AG04449 (cell line): ENCODE measurements around the gene ARHGEF37.
"Not testable (repeated sequence)": the region's sequence is repeated elsewhere in the genome, so short reads cannot be mapped to it uniquely, and the experiment has no call there.

Source experiments
- CTCF ChIA-PET: fragments of 350-600 bp; formaldehyde crosslinking; extraction: SDS; loops from one replicate; lab custom pipeline; 2021; ENCODE audit warnings: antibody characterized with exemption; lab: Yijun Ruan, JAX
- POLR2A ChIA-PET: fragments of 400-600, 350-600 bp; formaldehyde crosslinking; extraction: SDS; loops from one replicate; lab custom pipeline; 2020; ENCODE audit warnings: antibody characterized with exemption, inconsistent platforms; lab: Yijun Ruan, JAX
- DNase-seq: peaks from one replicate; pipeline ENCODE4 v3.0.0-alpha.2; 2010; ENCODE audit warnings: low read depth, low spot score
- H3K4me3 ChIP-seq: 2 replicates; pipeline ENCODE4 v1.5.1; 2011; ENCODE audit warnings: low read depth, mild to moderate bottlenecking, control low read depth, low read length
- TF ChIP-seq, protein P1 (sequence below): IDR thresholded peaks from one replicate; pipeline ENCODE4 v1.5.1; 2011; ENCODE audit warnings: mild to moderate bottlenecking, moderate library complexity, low read length, control low read depth, inconsistent platforms; ENCODE audit not compliant: insufficient read depth; ENCODE audit errors: missing control alignments

ARHGEF37 gene

DNA sequence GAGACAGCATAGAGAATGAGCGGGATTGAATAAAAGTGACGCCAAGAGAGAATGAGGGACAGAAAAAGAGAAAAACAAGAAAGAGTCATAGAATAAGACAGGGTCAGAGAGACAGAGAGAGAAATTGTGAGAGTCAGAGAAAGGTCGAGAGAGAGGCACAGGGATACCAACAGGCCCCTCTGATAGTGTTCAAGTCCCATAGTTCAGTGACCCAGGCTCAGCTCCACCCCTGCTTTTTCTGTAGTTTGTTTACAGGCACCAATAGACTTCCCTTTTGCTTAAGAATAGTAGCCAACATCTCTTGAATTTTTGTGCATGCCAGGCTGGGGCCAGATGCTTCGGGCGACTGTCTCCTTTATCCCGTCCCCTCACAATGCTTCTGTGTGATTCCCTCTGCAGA, 62.5 kb downstream of the ARHGEF37 start:
- DNase-seq: no peak
- H3K4me3 ChIP-seq: no peak overlapping the region
- ChIA-PET POLR2A (no interaction called here), CTCF (interaction anchor here (0.7 to 22.1 kb wide), 6 partner anchors 8 to 208 kb away, joined by 3 to 924 read pairs (median 4); no protein-coding TSS in a partner anchor)
- TF ChIP-seq, protein P1, sequence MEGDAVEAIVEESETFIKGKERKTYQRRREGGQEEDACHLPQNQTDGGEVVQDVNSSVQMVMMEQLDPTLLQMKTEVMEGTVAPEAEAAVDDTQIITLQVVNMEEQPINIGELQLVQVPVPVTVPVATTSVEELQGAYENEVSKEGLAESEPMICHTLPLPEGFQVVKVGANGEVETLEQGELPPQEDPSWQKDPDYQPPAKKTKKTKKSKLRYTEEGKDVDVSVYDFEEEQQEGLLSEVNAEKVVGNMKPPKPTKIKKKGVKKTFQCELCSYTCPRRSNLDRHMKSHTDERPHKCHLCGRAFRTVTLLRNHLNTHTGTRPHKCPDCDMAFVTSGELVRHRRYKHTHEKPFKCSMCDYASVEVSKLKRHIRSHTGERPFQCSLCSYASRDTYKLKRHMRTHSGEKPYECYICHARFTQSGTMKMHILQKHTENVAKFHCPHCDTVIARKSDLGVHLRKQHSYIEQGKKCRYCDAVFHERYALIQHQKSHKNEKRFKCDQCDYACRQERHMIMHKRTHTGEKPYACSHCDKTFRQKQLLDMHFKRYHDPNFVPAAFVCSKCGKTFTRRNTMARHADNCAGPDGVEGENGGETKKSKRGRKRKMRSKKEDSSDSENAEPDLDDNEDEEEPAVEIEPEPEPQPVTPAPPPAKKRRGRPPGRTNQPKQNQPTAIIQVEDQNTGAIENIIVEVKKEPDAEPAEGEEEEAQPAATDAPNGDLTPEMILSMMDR: no peak

DNA sequence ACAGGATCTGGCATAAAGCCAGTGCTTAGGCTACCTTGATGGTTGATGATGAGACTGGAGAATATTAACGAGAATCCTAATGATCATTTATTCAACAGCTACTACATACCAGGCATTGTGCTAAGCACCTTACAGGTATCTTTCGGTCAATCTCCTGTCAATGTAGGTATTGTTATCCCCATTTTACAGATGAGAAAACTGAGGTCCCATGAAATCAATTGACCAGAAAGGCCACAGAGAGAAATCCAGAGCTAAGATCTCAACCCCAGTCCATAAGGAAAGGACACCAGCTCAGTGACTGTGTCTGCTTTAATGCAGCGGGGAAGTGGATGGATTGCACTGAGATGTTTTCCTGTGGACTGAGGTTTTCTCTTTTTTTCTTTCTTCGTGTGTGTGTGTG, 63.3 kb downstream of the ARHGEF37 start:
- ChIA-PET CTCF (interaction anchor here (0.9 to 22.1 kb wide), 5 partner anchors 8 to 207 kb away, joined by 3 to 924 read pairs (median 19); no protein-coding TSS in a partner anchor), POLR2A (interaction anchor here (0.6 kb wide), 1 partner anchor 10 kb away, joined by 3 read pairs; no protein-coding TSS in a partner anchor)
- no peak for DNase-seq
- H3K4me3 ChIP-seq: no peak overlapping the region
- TF ChIP-seq, protein P1: no peak

DNA sequence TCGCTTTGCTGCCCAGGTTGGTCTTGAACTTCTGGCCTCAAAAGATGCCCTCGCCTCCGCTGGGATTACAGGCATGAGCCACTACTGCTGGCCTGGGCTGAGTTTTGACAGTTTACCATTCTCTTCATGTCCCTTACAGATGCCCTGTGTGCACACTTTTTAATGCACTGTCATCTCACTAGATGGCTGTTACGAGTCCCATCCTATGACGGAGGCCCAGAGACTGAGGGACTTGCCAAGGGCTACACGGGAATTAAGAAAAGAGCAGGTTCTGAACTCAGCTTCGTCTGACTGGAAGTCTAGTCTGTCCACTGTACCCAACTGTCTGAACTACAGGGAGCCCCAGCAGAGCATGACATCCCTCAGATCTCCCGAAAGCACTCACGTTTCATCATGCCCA, 63.9 kb downstream of the ARHGEF37 start:
- ChIA-PET POLR2A (no interaction called here), CTCF (interaction anchor here (1.5 to 22.1 kb wide), 4 partner anchors 9 to 207 kb away, joined by 5 to 924 read pairs (median 81); no protein-coding TSS in a partner anchor)
- no peak for DNase-seq
- TF ChIP-seq, protein P1: no peak
- H3K4me3 ChIP-seq: no peak overlapping the region

DNA sequence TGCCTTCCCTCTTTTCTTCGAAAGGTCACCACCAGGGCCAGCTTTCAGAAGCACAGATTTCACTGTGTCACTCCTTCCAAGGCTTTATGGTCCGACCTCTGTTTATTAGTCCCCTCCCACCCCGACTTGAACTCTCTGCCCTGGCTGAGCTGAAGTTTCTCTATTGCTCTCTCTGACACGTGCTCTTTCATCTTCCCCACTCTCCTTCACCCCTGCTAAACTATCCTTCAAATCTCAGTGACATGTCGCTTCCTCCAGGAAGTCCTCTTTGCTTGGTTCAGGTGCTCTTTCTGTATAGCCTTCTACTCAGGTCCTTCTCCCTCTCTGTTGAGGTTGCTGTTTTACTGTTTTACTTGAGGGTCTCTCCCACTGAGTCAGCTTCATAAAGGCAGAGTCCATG, 64.4 kb downstream of the ARHGEF37 start:
- ChIA-PET CTCF (interaction anchor here (1.3 to 22.1 kb wide), 4 partner anchors 9 to 180 kb away, joined by 5 to 924 read pairs (median 13); no protein-coding TSS in a partner anchor), POLR2A (no interaction called here)
- DNase-seq: no peak
- H3K4me3 ChIP-seq: no peak overlapping the region
- TF ChIP-seq, protein P1: no peak

DNA sequence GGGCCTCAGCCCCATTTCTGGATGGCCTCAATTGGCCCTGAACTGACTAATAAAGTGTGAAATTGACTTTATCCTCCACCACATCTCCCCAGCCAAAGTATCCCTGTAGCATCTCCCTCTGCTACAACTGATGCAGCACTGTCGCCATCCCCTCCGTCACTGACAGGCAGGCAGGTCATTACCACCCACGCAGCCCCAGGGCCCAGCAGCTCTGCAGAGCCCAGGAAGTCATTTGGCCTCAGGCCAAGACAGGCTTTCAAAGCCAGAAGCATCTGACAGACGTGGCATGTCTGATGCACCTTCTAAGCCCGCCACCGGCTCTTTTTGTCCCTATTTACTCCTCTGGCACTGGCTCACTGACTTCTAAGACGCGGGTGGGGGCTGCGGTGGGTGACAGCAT, 65.3 kb downstream of the ARHGEF37 start:
- TF ChIP-seq, protein P1: no peak
- H3K4me3 ChIP-seq: no peak overlapping the region
- CTCF ChIA-PET: interaction anchor here (1.0 to 22.1 kb wide), 6 partner anchors 10 to 179 kb away, joined by 3 to 924 read pairs (median 6); no protein-coding TSS in a partner anchor
- DNase-seq: no peak
- POLR2A ChIA-PET: no interaction called here

DNA sequence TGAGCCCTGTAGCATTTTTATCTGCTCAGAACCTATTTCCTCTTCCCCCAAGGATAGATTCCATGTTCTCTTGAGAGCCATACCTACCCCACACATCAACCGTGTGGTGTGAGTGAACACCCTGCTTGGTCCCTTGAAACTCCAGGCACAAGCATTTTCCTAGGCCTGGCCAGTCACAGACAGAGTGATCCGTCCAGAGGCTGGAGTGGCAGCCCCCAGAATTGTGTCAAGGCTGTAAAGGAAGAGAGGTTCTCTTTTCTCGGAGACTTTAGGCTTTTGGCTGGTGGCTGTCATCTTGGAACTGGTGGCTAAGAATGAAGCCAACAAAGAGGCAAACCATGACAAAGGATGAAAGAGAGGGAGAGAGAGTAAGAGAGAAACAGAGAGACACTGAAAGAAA, 66.0 kb downstream of the ARHGEF37 start:
- TF ChIP-seq, protein P1: no peak
- DNase-seq: no peak
- ChIA-PET POLR2A (no interaction called here), CTCF (interaction anchor here (22.1 kb wide), 1 partner anchor 178 kb away, joined by 924 read pairs; no protein-coding TSS in a partner anchor)
- no peak overlapping the region for H3K4me3 ChIP-seq

DNA sequence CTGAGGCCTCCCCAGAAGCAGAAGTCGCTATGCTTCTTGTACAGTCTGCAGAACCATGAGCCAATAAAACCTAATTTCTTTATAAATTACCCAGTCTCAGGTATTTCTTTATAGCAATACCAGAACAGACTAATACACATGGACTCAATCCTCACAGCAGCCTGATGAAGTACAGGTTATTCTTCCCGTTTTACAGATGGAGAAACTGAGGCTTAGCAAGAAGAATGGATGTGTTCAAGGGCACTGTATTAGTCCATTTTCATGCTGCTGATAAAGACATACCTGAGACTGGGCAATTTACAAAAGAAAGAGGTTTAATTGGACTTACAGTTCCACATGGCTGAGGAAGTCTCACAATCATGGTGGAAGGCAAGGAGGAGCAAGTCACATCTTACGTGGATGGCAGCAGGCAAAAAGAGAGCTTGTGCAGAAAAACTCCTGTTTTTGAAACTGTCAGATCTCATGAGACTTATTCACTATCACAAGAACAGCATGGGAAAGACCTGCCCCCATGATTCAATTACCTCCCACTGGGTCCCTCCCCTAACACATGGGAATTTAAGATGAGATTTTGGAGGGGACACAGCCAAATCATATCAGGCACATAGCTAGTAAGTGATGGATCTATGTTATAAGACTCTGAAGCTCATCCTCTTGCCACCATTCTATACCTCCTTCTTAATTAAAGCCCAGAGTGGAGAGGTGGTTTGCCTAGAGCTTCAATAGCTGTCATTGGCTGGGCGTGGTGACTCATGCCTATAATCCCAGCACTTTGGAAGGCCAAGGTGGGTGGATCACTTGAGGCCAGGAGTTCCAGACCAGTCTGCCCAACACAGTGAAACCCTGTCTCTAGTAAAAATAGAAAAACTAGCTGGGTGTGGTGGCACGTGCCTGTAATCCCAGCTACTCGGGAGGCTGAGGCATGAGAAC, 67.4 kb downstream of the ARHGEF37 start:
- H3K4me3 ChIP-seq, POLR2A ChIA-PET, DNase-seq: not testable (repeated sequence)
- CTCF ChIA-PET: interaction anchor here (0.6 to 22.1 kb wide), 6 partner anchors 12 to 342 kb away, joined by 3 to 924 read pairs (median 3); no protein-coding TSS in a partner anchor

DNA sequence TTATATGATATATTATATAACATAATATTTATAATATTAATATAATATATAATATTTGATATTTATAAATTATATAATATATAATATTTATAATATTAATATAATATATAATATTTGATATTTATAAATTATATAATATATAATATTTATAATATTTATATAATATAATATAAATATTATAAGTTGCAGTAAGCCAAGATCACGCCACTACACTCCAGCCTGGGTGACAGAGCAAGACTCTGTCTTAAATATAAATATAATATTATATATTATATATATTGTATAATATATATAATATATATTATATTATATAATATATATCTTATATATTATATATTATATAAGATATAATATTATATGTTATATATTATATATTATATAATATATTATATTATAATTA, 68.4 kb downstream of the ARHGEF37 start:
- H3K4me3 ChIP-seq, POLR2A ChIA-PET, DNase-seq: not testable (repeated sequence)
- CTCF ChIA-PET: interaction anchor here (1.1 to 22.1 kb wide), 3 partner anchors 13 to 175 kb away, joined by 3 to 924 read pairs (median 5); no protein-coding TSS in a partner anchor
